Hypothalamus (tissue), 51 donors: ENCODE data around the gene CARHSP1.
"Not testable (repeated sequence)": the region's sequence is repeated elsewhere in the genome, so short reads cannot be mapped to it uniquely, and the experiment has no call there.

ENCODE experiments used
- DNase-seq, 51 donors: peaks; one replicate each; lab custom pipeline; 2025; lab: John Stamatoyannopoulos, UW

CARHSP1 gene

DNA sequence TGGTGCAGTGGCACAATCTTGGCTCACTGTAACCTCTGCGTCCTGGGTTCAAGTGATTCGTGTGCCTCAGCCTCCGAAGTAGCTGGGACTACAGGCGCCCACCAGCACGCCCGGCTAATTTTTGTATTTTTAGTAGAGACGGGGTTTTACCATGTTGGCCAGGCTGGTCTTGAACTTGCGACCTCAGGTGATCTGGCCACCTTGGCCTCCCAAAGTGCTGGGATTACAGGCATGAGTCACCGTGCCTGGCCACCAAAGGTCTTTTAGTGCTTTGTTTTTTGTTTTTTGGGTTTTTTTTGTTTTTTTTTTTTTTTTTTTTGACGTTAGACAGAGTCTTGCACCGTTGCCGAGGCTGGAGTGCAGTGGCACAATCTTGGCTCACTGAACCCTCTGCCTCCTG, 65.1 kb downstream of the CARHSP1 start:
- DNase-seq = not testable (repeated sequence)
